Lung (tissue), 12 donors: ENCODE measurements around the gene TLCD4. TPM values are rescaled to one million over a fixed set of nuclear protein-coding genes. Genes with fewer than 3 reads are reported as not detected.
"Not testable (repeated sequence)": the region's sequence is repeated elsewhere in the genome, so short reads cannot be mapped to it uniquely, and the experiment has no call there.

Source experiments
- ATAC-seq: fragments of 200-7000 bp; cut with Tn5 transposase; one replicate; pipeline ENCODE4 v1.9.1; 2020; ENCODE audit warnings: moderate number of reproducible peaks; ENCODE audit not compliant: insufficient read depth, low FRiP score
- DNase-seq, 3 donors: peaks; one replicate each; pipeline ENCODE4 v3.0.0-alpha.2; 2013 to 2017
- H3K27ac ChIP-seq, 2 donors: one replicate each; pipeline ENCODE4 v1.5.1; 2013; ENCODE audit warnings: mild to moderate bottlenecking in 2 of 2, moderate library complexity in 2 of 2, control low read depth in 1 of 2, inconsistent platforms in 1 of 2, low read depth in 1 of 2, low read length in 1 of 2
- H3K27me3 ChIP-seq, 3 donors: one replicate each; pipeline ENCODE4 v1.5.1; 2013; ENCODE audit warnings: low read length in 2 of 3; ENCODE audit not compliant: control insufficient read depth in 3 of 3, insufficient read depth in 3 of 3
- H3K36me3 ChIP-seq, 4 donors: one replicate each; pipeline ENCODE4 v1.5.1; 2013; ENCODE audit warnings: low read length in 4 of 4, mild to moderate bottlenecking in 1 of 4, moderate library complexity in 1 of 4; ENCODE audit not compliant: control insufficient read depth in 4 of 4, insufficient read depth in 4 of 4
- H3K4me1 ChIP-seq, 5 donors: one replicate each; pipeline ENCODE4 v1.5.1; 2013; ENCODE audit warnings: low read length in 5 of 5, mild to moderate bottlenecking in 2 of 5, moderate library complexity in 1 of 5; ENCODE audit not compliant: control insufficient read depth in 5 of 5, insufficient read depth in 5 of 5
- H3K4me3 ChIP-seq: one replicate; pipeline ENCODE4 v1.5.1; 2013; ENCODE audit warnings: mild to moderate bottlenecking, control low read depth, moderate library complexity
- H3K9ac ChIP-seq, 2 donors: one replicate each; pipeline ENCODE4 v1.5.1; 2013; ENCODE audit warnings: low read length in 2 of 2, control low read depth in 1 of 2; ENCODE audit not compliant: insufficient read depth in 1 of 2
- H3K9me3 ChIP-seq, 4 donors: one replicate each; pipeline ENCODE4 v1.5.1; 2013; ENCODE audit warnings: low read length in 3 of 4, mild to moderate bottlenecking in 1 of 4, moderate library complexity in 1 of 4; ENCODE audit not compliant: control insufficient read depth in 4 of 4, insufficient read depth in 3 of 4
- WGBS, 2 donors: extraction: QIAGEN DNeasy Blood & Tissue Kit; methylation state at CpG; one replicate each; pipeline ENCODE4 v1.1.7; 2013; 5-methylcytosine and 5-hydroxymethylcytosine counted together
- polyA plus RNA-seq, 2 donors: library from polyadenylated mRNA; stranded (reverse); fragments of 200-250 nt; gene quantifications; one replicate each; pipeline ENCODE4 v1.2.1, GENCODE V29; 2013
- total RNA-seq, 2 donors: library from RNA; depleted of rRNA in 1 of 2; stranded (reverse); fragments of >200 nt in 1 of 2; gene quantifications; one replicate each; pipeline ENCODE4 v1.2.1, GENCODE V29; 2014 to 2021
- TF ChIP-seq, protein P1 (sequence below): IDR thresholded peaks from 2 replicates; pipeline ENCODE4 v1.5.1; 2012; ENCODE audit warnings: mild to moderate bottlenecking; ENCODE audit errors: control extremely low read depth, extremely low read depth
- donor health status: control.
- donor health status: control.
- donor health status: Bipolar disorder and iron deficiency.
- donor health status: healthy.
- donor health status: DM: yes; HTN: yes; CAD: no.

Gene TLCD4
- total and polyA plus RNA-seq, 4 donors = 1.5 to 18.7 (median 7.7) TPM

DNA sequence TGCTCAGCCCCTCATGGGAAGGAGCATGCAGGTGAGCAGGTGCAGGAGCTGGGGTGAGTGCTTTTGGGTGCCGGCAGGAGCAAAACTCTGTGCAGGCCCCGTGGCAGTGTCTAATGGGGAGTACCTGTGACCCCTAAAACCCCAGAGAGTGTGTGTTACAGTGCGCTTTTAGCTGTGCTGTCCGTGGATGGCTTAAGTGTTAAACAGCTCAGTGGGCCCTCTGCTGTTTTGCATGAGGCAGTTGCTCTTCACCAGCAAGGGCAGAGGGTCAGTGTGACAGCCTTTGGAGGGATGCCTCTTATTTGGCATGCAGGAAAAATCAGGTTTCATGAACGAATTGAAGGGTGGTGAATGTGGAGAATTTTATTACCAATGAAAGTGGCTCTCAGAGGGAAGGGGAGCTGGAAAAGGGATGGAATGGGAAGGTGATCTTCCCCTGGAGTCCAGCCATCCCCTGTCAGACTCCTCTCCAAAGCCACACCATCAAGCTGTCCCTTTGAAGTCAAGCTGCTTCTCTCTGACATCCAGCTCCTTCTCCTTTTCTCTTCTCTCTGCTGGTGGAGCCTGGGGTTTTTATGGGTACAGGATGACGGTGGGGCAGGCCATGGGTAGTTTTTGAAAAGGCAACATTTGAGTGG is 27.4 kb upstream of the TLCD4 start:
- peaks cover 0 to 4% (median 0%) of the 10 kb centered on the region in 5 donors for H3K4me1 ChIP-seq
- DNase-seq = no peak

DNA sequence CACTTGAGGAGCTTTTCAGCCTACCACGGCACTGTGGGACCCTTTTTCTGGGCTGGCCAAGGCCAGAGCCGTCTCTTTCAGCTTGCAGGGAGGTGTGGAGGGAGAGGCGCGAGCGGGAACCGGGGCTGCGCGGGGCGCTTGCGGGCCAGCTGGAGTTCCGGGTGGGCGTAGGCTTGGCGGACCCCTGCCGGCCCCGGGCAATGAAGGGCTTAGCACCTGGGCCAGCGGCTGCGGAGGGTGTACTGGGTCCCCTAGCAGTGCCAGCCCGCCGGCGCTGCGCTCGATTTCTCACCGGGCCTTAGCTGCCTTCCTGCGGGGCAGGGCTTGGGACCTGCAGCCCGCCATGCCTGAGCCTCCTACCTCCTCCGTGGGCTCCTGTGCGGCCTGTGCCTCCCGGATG is 25.9 kb upstream of the TLCD4 start:
- 65 to 78% methylated on average over 23 to 28 of the region's 28 CpGs for WGBS, 2 donors
- not testable (repeated sequence) for H3K36me3 ChIP-seq, DNase-seq

More for the DNA sequence above, 27.4 kb upstream of the TLCD4 start:
- TF ChIP-seq, protein P1, sequence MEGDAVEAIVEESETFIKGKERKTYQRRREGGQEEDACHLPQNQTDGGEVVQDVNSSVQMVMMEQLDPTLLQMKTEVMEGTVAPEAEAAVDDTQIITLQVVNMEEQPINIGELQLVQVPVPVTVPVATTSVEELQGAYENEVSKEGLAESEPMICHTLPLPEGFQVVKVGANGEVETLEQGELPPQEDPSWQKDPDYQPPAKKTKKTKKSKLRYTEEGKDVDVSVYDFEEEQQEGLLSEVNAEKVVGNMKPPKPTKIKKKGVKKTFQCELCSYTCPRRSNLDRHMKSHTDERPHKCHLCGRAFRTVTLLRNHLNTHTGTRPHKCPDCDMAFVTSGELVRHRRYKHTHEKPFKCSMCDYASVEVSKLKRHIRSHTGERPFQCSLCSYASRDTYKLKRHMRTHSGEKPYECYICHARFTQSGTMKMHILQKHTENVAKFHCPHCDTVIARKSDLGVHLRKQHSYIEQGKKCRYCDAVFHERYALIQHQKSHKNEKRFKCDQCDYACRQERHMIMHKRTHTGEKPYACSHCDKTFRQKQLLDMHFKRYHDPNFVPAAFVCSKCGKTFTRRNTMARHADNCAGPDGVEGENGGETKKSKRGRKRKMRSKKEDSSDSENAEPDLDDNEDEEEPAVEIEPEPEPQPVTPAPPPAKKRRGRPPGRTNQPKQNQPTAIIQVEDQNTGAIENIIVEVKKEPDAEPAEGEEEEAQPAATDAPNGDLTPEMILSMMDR = no peak
- no peaks in the 10 kb centered on the region for H3K27me3 ChIP-seq
- no peak for ATAC-seq
- no peak overlapping the region for H3K27ac ChIP-seq
- H3K4me3 ChIP-seq = no peak overlapping the region
- 92 to 96% methylated on average over 6 of the region's 6 CpGs for WGBS, 2 donors
- H3K9ac ChIP-seq = no peak overlapping the region
- H3K9me3 ChIP-seq = peaks cover 0 to 6% (median 2%) of the 10 kb centered on the region in 4 donors
- no peaks in the 10 kb centered on the region for H3K36me3 ChIP-seq

DNA sequence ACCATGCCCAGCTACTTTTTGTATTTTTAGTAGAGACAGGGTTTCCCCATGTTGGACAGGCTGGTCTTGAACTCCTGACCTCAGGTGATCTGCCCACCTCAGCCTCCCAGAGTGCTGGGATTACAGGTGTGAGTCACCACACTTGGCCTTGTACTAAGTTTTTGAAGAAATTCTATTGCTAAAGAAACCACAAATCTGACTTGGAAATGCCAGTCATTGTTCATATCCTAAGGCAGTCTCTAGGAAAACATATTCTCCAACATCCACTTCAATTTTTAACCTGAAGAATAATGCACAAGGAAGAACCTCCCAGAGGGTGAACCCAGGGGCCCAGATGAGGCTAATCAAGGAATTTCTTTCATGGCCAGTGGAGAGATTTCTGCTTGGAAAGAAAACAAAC is 24.3 kb upstream of the TLCD4 start:
- not testable (repeated sequence) for H3K36me3 ChIP-seq, DNase-seq, H3K9ac ChIP-seq, H3K9me3 ChIP-seq, H3K27me3 ChIP-seq, H3K27ac ChIP-seq, H3K4me1 ChIP-seq, H3K4me3 ChIP-seq, ATAC-seq

More for the DNA sequence above, 25.9 kb upstream of the TLCD4 start:
- H3K4me3 ChIP-seq, H3K27ac ChIP-seq, H3K9me3 ChIP-seq, ATAC-seq, H3K9ac ChIP-seq, H3K27me3 ChIP-seq, H3K4me1 ChIP-seq: not testable (repeated sequence)

DNA sequence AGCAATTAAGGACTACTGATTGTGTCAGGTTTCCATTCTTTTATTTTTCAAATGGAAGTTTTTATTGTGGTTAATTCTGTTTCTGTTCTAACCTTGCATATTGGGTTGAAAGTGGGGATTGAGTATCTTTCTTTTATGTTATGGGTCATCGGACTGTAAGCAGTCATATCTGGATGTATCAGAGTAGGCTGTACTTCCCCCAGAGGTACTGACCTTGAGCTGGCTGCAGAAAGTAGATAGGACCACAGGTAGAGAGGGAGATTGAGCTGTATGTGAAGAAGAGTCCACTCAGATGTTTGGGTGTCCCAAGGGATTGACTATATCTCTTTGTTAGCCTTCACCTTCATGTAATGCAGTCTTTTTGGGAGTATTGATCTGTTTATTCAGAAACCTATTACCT is 23.9 kb upstream of the TLCD4 start:
- Histone ChIP-seq H3K27me3 (no peaks in the 10 kb centered on the region), H3K36me3 (no peaks in the 10 kb centered on the region), H3K9me3 (peaks cover 0 to 6% (median 2%) of the 10 kb centered on the region in 4 donors), H3K27ac (no peak overlapping the region), H3K9ac (no peak overlapping the region), H3K4me1 (no peaks in the 10 kb centered on the region), H3K4me3 (no peak overlapping the region)
- no peak for DNase-seq
- 92 to 96% methylated on average over 1 of the region's 1 CpG for WGBS, 2 donors
- TF ChIP-seq, protein P1 = no peak
- no peak for ATAC-seq
